WTC11 (cell line): Measurements from ENCODE around the gene MAN1A2. TPM values are rescaled to one million over a fixed set of nuclear protein-coding genes. Genes with fewer than 3 reads are reported as not detected.

Source experiments
- ATAC-seq: fragments of 200-7000 bp; cut with Tn5 transposase; 2 replicates; pipeline ENCODE4 v1.10.0; 2021; ENCODE audit warnings: mild to moderate bottlenecking, moderate library complexity
- CTCF ChIA-PET: fragments of 300-600 bp; sonication (Branson Sonifier 250); formaldehyde crosslinking; loops from one replicate; lab custom pipeline; 2021; ENCODE audit warnings: antibody characterized with exemption; lab: Charles Lee
- POLR2A ChIA-PET: fragments of 350-600 bp; sonication (Branson Sonifier 250); formaldehyde crosslinking; loops from one replicate; lab custom pipeline; 2021; ENCODE audit warnings: antibody characterized with exemption; lab: Charles Lee
- DNase-seq: peaks from one replicate; pipeline ENCODE4 v3.0.0; 2021; ENCODE audit warnings: low spot score
- H3K27ac Mint-ChIP-seq: 2 replicates; pipeline ENCODE4 v1.8.0; 2021; ENCODE audit warnings: mixed read lengths
- H3K27me3 Mint-ChIP-seq: 2 replicates; pipeline ENCODE4 v1.8.0; 2021; ENCODE audit warnings: low read depth, mild to moderate bottlenecking, moderate library complexity, mixed read lengths
- H3K36me3 Mint-ChIP-seq: 2 replicates; pipeline ENCODE4 v1.8.0; 2021; ENCODE audit warnings: mixed read lengths
- H3K4me1 Mint-ChIP-seq: 2 replicates; pipeline ENCODE4 v1.8.0; 2022; ENCODE audit warnings: mixed read lengths
- H3K4me3 Mint-ChIP-seq: 2 replicates; pipeline ENCODE4 v1.8.0; 2021; ENCODE audit warnings: mild to moderate bottlenecking, moderate library complexity, mixed read lengths
- H3K9me3 Mint-ChIP-seq: 2 replicates; pipeline ENCODE4 v1.8.0; 2021; ENCODE audit warnings: mixed read lengths
- ATF3 ChIP-seq: sonication (generic); formaldehyde crosslinking; conservative IDR thresholded peaks from 2 replicates; pipeline ENCODE4 v1.8.1; 2022; ENCODE audit warnings: mild to moderate bottlenecking, missing genetic modification reagents
- ATF6 ChIP-seq: sonication (generic); formaldehyde crosslinking; IDR thresholded peaks from 2 replicates; pipeline ENCODE4 v1.8.1; 2023; ENCODE audit warnings: mild to moderate bottlenecking, missing genetic modification reagents
- FOXJ3 ChIP-seq: sonication (generic); formaldehyde crosslinking; IDR thresholded peaks from 2 replicates; pipeline ENCODE4 v1.9.0; 2021; ENCODE audit warnings: missing genetic modification reagents, mild to moderate bottlenecking, borderline replicate concordance
- IRF1 ChIP-seq: sonication (generic); formaldehyde crosslinking; IDR thresholded peaks from 2 replicates; pipeline ENCODE4 v1.8.0; 2023; ENCODE audit warnings: missing genetic modification reagents
- MAX ChIP-seq: sonication (generic); formaldehyde crosslinking; IDR thresholded peaks from 2 replicates; pipeline ENCODE4 v1.8.0; 2022; ENCODE audit warnings: mild to moderate bottlenecking, missing genetic modification reagents
- NR1H2 ChIP-seq: sonication (generic); formaldehyde crosslinking; IDR thresholded peaks from 2 replicates; pipeline ENCODE4 v1.9.0; 2021; ENCODE audit warnings: mild to moderate bottlenecking, moderate library complexity, missing genetic modification reagents
- NR3C1 ChIP-seq: sonication (generic); formaldehyde crosslinking; conservative IDR thresholded peaks from 2 replicates; pipeline ENCODE4 v1.8.1; 2023; ENCODE audit warnings: low read depth, mild to moderate bottlenecking, missing genetic modification reagents
- OVOL2 ChIP-seq: fragments of 250-450 bp; sonication (Bioruptor Pico); IDR thresholded peaks from 2 replicates; pipeline ENCODE4 v1.9.0; 2021; ENCODE audit warnings: mild to moderate bottlenecking, borderline replicate concordance
- PREB ChIP-seq: sonication (generic); formaldehyde crosslinking; IDR thresholded peaks from 2 replicates; pipeline ENCODE4 v1.8.1; 2022; ENCODE audit warnings: mild to moderate bottlenecking, missing genetic modification reagents, moderate library complexity, borderline replicate concordance
- SP1 ChIP-seq: sonication (generic); formaldehyde crosslinking; conservative IDR thresholded peaks from 2 replicates; pipeline ENCODE4 v1.8.1; 2022; ENCODE audit warnings: missing genetic modification reagents
- STAT6 ChIP-seq: sonication (generic); formaldehyde crosslinking; conservative IDR thresholded peaks from 2 replicates; pipeline ENCODE4 v1.8.1; 2023; ENCODE audit warnings: mild to moderate bottlenecking, low read depth, missing genetic modification reagents, moderate library complexity
- TEAD4 ChIP-seq: sonication (generic); formaldehyde crosslinking; IDR thresholded peaks from 2 replicates; pipeline ENCODE4 v1.8.0; 2022; ENCODE audit warnings: mild to moderate bottlenecking, missing genetic modification reagents
- USF2 ChIP-seq: sonication (generic); formaldehyde crosslinking; IDR thresholded peaks from 2 replicates; pipeline ENCODE4 v1.8.1; 2023; ENCODE audit warnings: mild to moderate bottlenecking, missing genetic modification reagents, moderate library complexity
- ZNF121 ChIP-seq: sonication (generic); formaldehyde crosslinking; IDR thresholded peaks from 2 replicates; pipeline ENCODE4 v1.8.0; 2023; ENCODE audit warnings: missing genetic modification reagents
- ZNF232 ChIP-seq: sonication (generic); formaldehyde crosslinking; IDR thresholded peaks from 2 replicates; pipeline ENCODE4 v1.8.0; 2022; ENCODE audit warnings: mild to moderate bottlenecking, missing genetic modification reagents
- ZNF281 ChIP-seq: sonication (generic); formaldehyde crosslinking; IDR thresholded peaks from 2 replicates; pipeline ENCODE4 v1.8.0; 2023; ENCODE audit warnings: mild to moderate bottlenecking, missing genetic modification reagents
- ZNF396 ChIP-seq: fragments of 250-450 bp; sonication (Bioruptor Pico); IDR thresholded peaks from 2 replicates; pipeline ENCODE4 v1.8.0; 2021; ENCODE audit warnings: mild to moderate bottlenecking, moderate library complexity, borderline replicate concordance
- ZNF425 ChIP-seq: fragments of 250-450 bp; sonication (Bioruptor Pico); conservative IDR thresholded peaks from 2 replicates; pipeline ENCODE4 v1.9.0; 2021; ENCODE audit warnings: mild to moderate bottlenecking
- ZNF532 ChIP-seq: fragments of 250-450 bp; sonication (Bioruptor Pico); IDR thresholded peaks from 2 replicates; pipeline ENCODE4 v1.9.0; 2021; ENCODE audit warnings: mild to moderate bottlenecking, borderline replicate concordance
- ZNF671 ChIP-seq: fragments of 250-450 bp; sonication (Bioruptor Pico); IDR thresholded peaks from 2 replicates; pipeline ENCODE4 v1.8.0; 2021; ENCODE audit warnings: mild to moderate bottlenecking
- total RNA-seq: library from RNA; stranded (reverse); gene quantifications from 3 replicates; pipeline ENCODE4 v1.2.3, GENCODE V29; 2021

Gene MAN1A2
- total RNA-seq, 1 experiment from 2014 or later, result 16.0 TPM

- POLR2A ChIA-PET, result no interaction called here
- TF ChIP-seq SP1 (CRISPR knock-in tag) (no peak), ZNF281 (CRISPR knock-in tag) (no peak), ZNF121 (CRISPR knock-in tag) (no peak), ZNF396 (CRISPR knock-in tag) (no peak), NR3C1 (CRISPR knock-in tag) (no peak), MAX (no peak), ZNF532 (CRISPR knock-in tag) (no peak), PREB (CRISPR knock-in tag) (no peak), ATF3 (CRISPR knock-in tag) (no peak), NR1H2 (no peak), TEAD4 (CRISPR knock-in tag) (no peak), ZNF671 (CRISPR knock-in tag) (no peak), OVOL2 (CRISPR knock-in tag) (no peak), USF2 (CRISPR knock-in tag) (no peak), STAT6 (CRISPR knock-in tag) (no peak), ZNF232 (CRISPR knock-in tag) (no peak), ATF6 (CRISPR knock-in tag) (no peak), FOXJ3 (CRISPR knock-in tag) (no peak), ZNF425 (CRISPR knock-in tag) (no peak), IRF1 (CRISPR knock-in tag) (no peak)
- TF ChIP-seq, all 79 proteins: peak for 0
- H3K36me3 Mint-ChIP-seq, result peaks cover 21% of the 10 kb centered on the region
- peaks cover 4% of the 10 kb centered on the region for H3K27me3 Mint-ChIP-seq
- H3K4me1 Mint-ChIP-seq, result no peaks in the 10 kb centered on the region
- CTCF ChIA-PET, result no interaction called here
- no peak overlapping the region for H3K27ac Mint-ChIP-seq
- DNase-seq (no peak), ATAC-seq (no peak)
- no peak overlapping the region for H3K4me3 Mint-ChIP-seq
- peaks cover 36% of the 10 kb centered on the region for H3K9me3 Mint-ChIP-seq
Observed at GRCh38 chr1:117559139-117559538, 191.9 kb downstream of the MAN1A2 start.
